HCT116 (cell line): ENCODE results near the gene LIG1. TPM values are rescaled to one million over a fixed set of nuclear protein-coding genes. Genes with fewer than 3 reads are reported as not detected.

ENCODE experiments used
- ATAC-seq: fragments of 200-7000 bp; cut with Tn5 transposase; 2 replicates; pipeline ENCODE4 v1.9.1; 2020; ENCODE audit warnings: mild to moderate bottlenecking, moderate library complexity
- BruUV-seq: library from RNA; stranded (reverse); fragments of 400-500 nt; replicated peaks from 2 replicates; lab custom pipeline; 2021; lab: Mats Ljungman, UMichigan
- CTCF ChIA-PET: fragments of 300-600 bp; sonication (Branson Sonifier 250); formaldehyde crosslinking; loops from one replicate; lab custom pipeline; 2021; ENCODE audit warnings: antibody characterized with exemption; lab: Charles Lee
- POLR2A ChIA-PET: fragments of 300-600, 350-600 bp; sonication (Branson Sonifier 250); formaldehyde crosslinking; loops from one replicate; lab custom pipeline; 2021; ENCODE audit warnings: antibody characterized with exemption; lab: Charles Lee
- RAD21 ChIA-PET, 2 experiments: fragments of 300-600 bp; sonication (Branson Sonifier 250); formaldehyde crosslinking; loops; one replicate each; lab custom pipeline; 2023; ENCODE audit warnings: low total read pairs in 2 of 2; ENCODE audit not compliant: uncharacterized antibody in 2 of 2, unreplicated experiment in 2 of 2, low non-redundant PET in 1 of 2; lab: Charles Lee
- DNase-seq: peaks from one replicate; pipeline ENCODE4 v3.0.0-alpha.2; 2010; ENCODE audit warnings: low read depth, low spot score
- H2AFZ ChIP-seq: fragments of 200-600 bp; shearing (Covaris generic), sonication (generic); 2 replicates; pipeline ENCODE4 v1.6.1; 2017; ENCODE audit warnings: low read depth, mixed run types, mixed read lengths, antibody characterized with exemption, low read length; ENCODE audit not compliant: poor library complexity, severe bottlenecking
- H3K27ac ChIP-seq: 2 replicates; pipeline ENCODE4 v1.5.1; 2012; ENCODE audit warnings: low read depth, low read length
- H3K27me3 ChIP-seq: fragments of 200-600 bp; sonication (generic); 2 replicates; pipeline ENCODE4 v1.6.1; 2016; ENCODE audit warnings: mixed run types, low read length, mixed read lengths; ENCODE audit not compliant: insufficient read depth
- H3K36me3 ChIP-seq, 2 experiments: fragments of 200-500 bp in 1 of 2; fragments of 200-600 bp in 1 of 2; sonication (Bioruptor generic) in 1 of 2; sonication (generic) in 1 of 2; 2 replicates each; pipeline versions ENCODE4 v1.5.1 to v1.6.1; 2014 to 2016; ENCODE audit warnings: low read length in 2 of 2, inconsistent platforms in 1 of 2, mixed read lengths in 1 of 2, mixed run types in 1 of 2; ENCODE audit not compliant: insufficient read depth in 2 of 2, control insufficient read depth in 1 of 2
- H3K4me1 ChIP-seq, 2 experiments: fragments of 200-600 bp in 1 of 2; sonication (generic) in 1 of 2; 2 replicates each; pipeline versions ENCODE4 v1.5.1 to v1.6.1; 2012 to 2017; ENCODE audit warnings: low read length in 2 of 2, inconsistent platforms in 1 of 2, mild to moderate bottlenecking in 1 of 2, mixed read lengths in 1 of 2, mixed run types in 1 of 2, moderate library complexity in 1 of 2; ENCODE audit not compliant: insufficient read depth in 2 of 2, control insufficient read depth in 1 of 2
- H3K4me2 ChIP-seq: fragments of 200-600 bp; sonication (generic); 2 replicates; pipeline ENCODE4 v1.6.1; 2017; ENCODE audit warnings: mixed run types, low read length, mixed read lengths
- H3K4me3 ChIP-seq, 2 experiments: fragments of 200-600 bp in 1 of 2; sonication (generic) in 1 of 2; replicated peaks in 1 of 2; 2 replicates each; pipeline ENCODE4 v1.5.1; 2011 to 2016; ENCODE audit warnings: low read length in 2 of 2, control low read depth in 1 of 2, low read depth in 1 of 2, mild to moderate bottlenecking in 1 of 2, mixed read lengths in 1 of 2, mixed run types in 1 of 2
- H3K79me2 ChIP-seq: fragments of 200-600 bp; sonication (generic); 2 replicates; pipeline ENCODE4 v1.6.1; 2017; ENCODE audit warnings: mild to moderate bottlenecking, mixed run types, low read length, moderate library complexity, mixed read lengths; ENCODE audit not compliant: insufficient read depth
- H3K9ac ChIP-seq: fragments of 200-600 bp; sonication (generic); 2 replicates; pipeline ENCODE4 v1.6.1; 2016; ENCODE audit warnings: low read length, mixed read lengths
- H3K9me2 ChIP-seq: fragments of 200-600 bp; sonication (generic), shearing (Covaris generic); 2 replicates; pipeline ENCODE4 v1.6.1; 2017; ENCODE audit warnings: mixed run types, mild to moderate bottlenecking, moderate library complexity; ENCODE audit not compliant: insufficient read depth
- H3K9me3 ChIP-seq, 2 experiments: fragments of 200-500 bp in 1 of 2; fragments of 200-600 bp in 1 of 2; sonication (Bioruptor generic) in 1 of 2; sonication (generic) in 1 of 2; 2 replicates each; pipeline ENCODE4 v1.6.1; 2014 to 2017; ENCODE audit warnings: low read length in 2 of 2, mixed read lengths in 2 of 2, inconsistent platforms in 1 of 2, low read depth in 1 of 2, mild to moderate bottlenecking in 1 of 2, mixed run types in 1 of 2, moderate library complexity in 1 of 2; ENCODE audit not compliant: control insufficient read depth in 1 of 2, insufficient read depth in 1 of 2
- H4K20me1 ChIP-seq: fragments of 200-600 bp; sonication (generic), shearing (Covaris generic); 2 replicates; pipeline ENCODE4 v1.6.1; 2017; ENCODE audit warnings: mixed run types, mild to moderate bottlenecking, moderate library complexity; ENCODE audit not compliant: insufficient read depth
- CBX3 ChIP-seq: IDR thresholded peaks from 2 replicates; pipeline ENCODE4 v1.6.1; 2012; ENCODE audit warnings: low read depth
- CEBPB ChIP-seq: IDR thresholded peaks from 2 replicates; pipeline ENCODE4 v1.6.1; 2012; ENCODE audit warnings: low read depth
- ELF1 ChIP-seq: IDR thresholded peaks from 2 replicates; pipeline ENCODE4 v1.6.1; 2012; ENCODE audit warnings: low read depth, borderline replicate concordance
- JUND ChIP-seq: IDR thresholded peaks from 2 replicates; pipeline ENCODE4 v1.6.1; 2012
- MAX ChIP-seq: IDR thresholded peaks from 2 replicates; pipeline ENCODE4 v1.6.1; 2012
- RAD21 ChIP-seq: IDR thresholded peaks from 2 replicates; pipeline ENCODE4 v1.6.1; 2012; ENCODE audit warnings: low read depth, mild to moderate bottlenecking
- SP1 ChIP-seq: IDR thresholded peaks from 2 replicates; pipeline ENCODE4 v1.6.1; 2012; ENCODE audit warnings: low read depth
- SRF ChIP-seq: IDR thresholded peaks from 2 replicates; pipeline ENCODE4 v1.6.1; 2012; ENCODE audit warnings: low read depth
- YY1 ChIP-seq: IDR thresholded peaks from 2 replicates; pipeline ENCODE4 v1.6.1; 2011; ENCODE audit warnings: low read length, low read depth, moderate library complexity, mild to moderate bottlenecking; ENCODE audit not compliant: insufficient replicate concordance; ENCODE audit errors: extremely low read depth
- ZFX ChIP-seq: fragments of 450-650 bp; IDR thresholded peaks from 2 replicates; pipeline ENCODE4 v1.6.1; 2017
- ZNF274 ChIP-seq: fragments of 200-500 bp; sonication (Bioruptor generic); IDR thresholded peaks from 2 replicates; pipeline ENCODE4 v1.6.1; 2014; ENCODE audit warnings: mild to moderate bottlenecking, low read depth, low read length, inconsistent platforms
- intact Hi-C: fragments of 100-400 bp; cut with micrococcal nuclease; formaldehyde crosslinking; loops from 2 replicates; pipeline ENCODE4 v1.10.0; 2022
- total RNA-seq: library from RNA; stranded (reverse); gene quantifications from one replicate; pipeline ENCODE4 v1.2.1, GENCODE V29; 2021; ENCODE audit not compliant: unreplicated experiment
- TF ChIP-seq, protein P1 (sequence below), 3 experiments: fragments of 200-600 bp in 1 of 3; sonication (generic) in 1 of 3; IDR thresholded peaks in 2 of 3; conservative IDR thresholded peaks in 1 of 3; 2 replicates each; pipeline ENCODE4 v1.5.1; 2012 to 2017; ENCODE audit warnings: low read depth in 2 of 3, low read length in 2 of 3, antibody characterized with exemption in 1 of 3, borderline replicate concordance in 1 of 3, control low read depth in 1 of 3, mild to moderate bottlenecking in 1 of 3, mixed read lengths in 1 of 3, mixed run types in 1 of 3, moderate library complexity in 1 of 3; ENCODE audit not compliant: insufficient read depth in 1 of 3
- TF ChIP-seq, protein P2 (sequence below): IDR thresholded peaks from 2 replicates; pipeline ENCODE4 v1.6.1; 2011; ENCODE audit warnings: mild to moderate bottlenecking, low read length, moderate library complexity; ENCODE audit not compliant: insufficient replicate concordance; ENCODE audit errors: extremely low read depth
- TF ChIP-seq, protein P3 (sequence below): IDR thresholded peaks from 2 replicates; pipeline ENCODE4 v1.6.1; 2012

LIG1 gene
- total RNA-seq, 1 experiment from 2014 or later, result 122 TPM

DNA sequence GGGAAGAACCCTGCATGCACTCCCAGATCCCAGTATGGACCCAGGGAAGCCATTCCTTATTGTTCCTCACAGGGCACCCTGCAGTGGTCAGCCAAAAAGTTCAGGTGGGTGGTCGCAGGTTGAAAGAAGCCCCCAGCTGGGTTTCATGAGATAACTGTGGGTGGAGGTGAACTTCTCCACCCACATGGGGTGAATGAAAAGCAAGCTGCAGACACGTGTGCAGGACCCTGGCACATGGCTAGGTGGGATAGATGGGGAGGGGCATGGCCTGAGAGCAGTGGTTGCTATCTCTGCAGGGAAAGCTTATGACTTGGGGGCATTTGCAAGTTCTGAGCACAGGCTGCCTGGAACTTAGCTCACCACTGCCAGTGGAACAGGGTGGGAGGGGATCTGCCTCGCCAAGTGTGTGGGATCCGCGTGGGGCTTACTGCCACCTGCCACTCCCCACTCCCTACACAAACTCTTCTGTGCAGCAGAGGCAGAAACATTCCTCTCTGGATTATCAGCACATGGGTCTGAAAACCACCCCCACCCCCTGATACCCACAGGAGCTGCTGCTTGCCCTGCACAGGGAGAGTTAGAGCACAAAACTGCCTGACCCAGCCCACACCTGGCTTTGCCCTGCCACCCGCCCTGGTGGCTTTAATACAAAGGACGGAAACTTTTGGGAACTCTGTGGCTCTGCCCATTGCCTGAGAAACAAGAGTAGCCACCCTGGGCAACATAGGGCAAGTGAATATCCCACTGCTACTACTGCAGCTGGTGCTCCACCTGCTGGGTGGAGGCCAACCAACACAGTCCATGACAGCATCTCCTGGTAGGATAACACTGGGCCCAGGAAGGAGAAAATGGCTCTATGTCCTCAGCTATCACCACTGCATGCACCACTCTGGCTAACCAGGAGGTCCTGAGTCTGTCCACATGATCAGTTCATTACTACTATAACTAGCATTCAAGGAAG is 84.0 kb downstream of the LIG1 start:
- DNase-seq (no peak), ATAC-seq (peak; percentile 90)
- peaks cover under 1 to 11% of the 10 kb centered on the region in 2 experiments; a peak in 2 of 4 replicates for H3K4me1 ChIP-seq
- H3K36me3 ChIP-seq, result no peaks in the 10 kb centered on the region
- ChIA-PET POLR2A (no interaction called here), CTCF (interaction anchor here (0.8 kb wide), 2 partner anchors 15 to 17 kb away, joined by 3 read pairs; no protein-coding TSS in a partner anchor), RAD21 (no interaction called here)
- no peak overlapping the region for H3K4me3 ChIP-seq
- H3K27me3 ChIP-seq, result no peaks in the 10 kb centered on the region
- no peaks in the 10 kb centered on the region for H4K20me1 ChIP-seq
- H2AFZ ChIP-seq, result no peak overlapping the region
- no TSS peak for BruUV-seq
- H3K27ac ChIP-seq, result no peak overlapping the region
- intact Hi-C loops, result no loop called here
- H3K9me3 ChIP-seq, result no peaks in the 10 kb centered on the region
- H3K9me2 ChIP-seq, result no peaks in the 10 kb centered on the region
- no peaks in the 10 kb centered on the region for H3K79me2 ChIP-seq
- H3K4me2 ChIP-seq, result no peak overlapping the region
- H3K9ac ChIP-seq, result no peak overlapping the region
- TF ChIP-seq CEBPB (no peak), ZFX (no peak), ZNF274 (no peak), CBX3 (no peak), SP1 (no peak), MAX (no peak), RAD21 (peak; percentile 22; the same call in 1 of the 2 replicates), JUND (no peak), YY1 (no peak), ELF1 (no peak), SRF (no peak)
- TF ChIP-seq, protein P1, sequence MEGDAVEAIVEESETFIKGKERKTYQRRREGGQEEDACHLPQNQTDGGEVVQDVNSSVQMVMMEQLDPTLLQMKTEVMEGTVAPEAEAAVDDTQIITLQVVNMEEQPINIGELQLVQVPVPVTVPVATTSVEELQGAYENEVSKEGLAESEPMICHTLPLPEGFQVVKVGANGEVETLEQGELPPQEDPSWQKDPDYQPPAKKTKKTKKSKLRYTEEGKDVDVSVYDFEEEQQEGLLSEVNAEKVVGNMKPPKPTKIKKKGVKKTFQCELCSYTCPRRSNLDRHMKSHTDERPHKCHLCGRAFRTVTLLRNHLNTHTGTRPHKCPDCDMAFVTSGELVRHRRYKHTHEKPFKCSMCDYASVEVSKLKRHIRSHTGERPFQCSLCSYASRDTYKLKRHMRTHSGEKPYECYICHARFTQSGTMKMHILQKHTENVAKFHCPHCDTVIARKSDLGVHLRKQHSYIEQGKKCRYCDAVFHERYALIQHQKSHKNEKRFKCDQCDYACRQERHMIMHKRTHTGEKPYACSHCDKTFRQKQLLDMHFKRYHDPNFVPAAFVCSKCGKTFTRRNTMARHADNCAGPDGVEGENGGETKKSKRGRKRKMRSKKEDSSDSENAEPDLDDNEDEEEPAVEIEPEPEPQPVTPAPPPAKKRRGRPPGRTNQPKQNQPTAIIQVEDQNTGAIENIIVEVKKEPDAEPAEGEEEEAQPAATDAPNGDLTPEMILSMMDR (IDR thresholded peaks at IDR 0.05 in 2 of 3, conservative IDR thresholded peaks at IDR 0.05 in 1 of 3; ENCODE audit: borderline replicate concordance in 1 of 3, insufficient read depth in 1 of 3, low read depth in 2 of 3, low read length in 2 of 3), result peak in 2 of 3 experiments; percentile 32 to 46; a peak in 3 of 6 replicates
- TF ChIP-seq, protein P2, sequence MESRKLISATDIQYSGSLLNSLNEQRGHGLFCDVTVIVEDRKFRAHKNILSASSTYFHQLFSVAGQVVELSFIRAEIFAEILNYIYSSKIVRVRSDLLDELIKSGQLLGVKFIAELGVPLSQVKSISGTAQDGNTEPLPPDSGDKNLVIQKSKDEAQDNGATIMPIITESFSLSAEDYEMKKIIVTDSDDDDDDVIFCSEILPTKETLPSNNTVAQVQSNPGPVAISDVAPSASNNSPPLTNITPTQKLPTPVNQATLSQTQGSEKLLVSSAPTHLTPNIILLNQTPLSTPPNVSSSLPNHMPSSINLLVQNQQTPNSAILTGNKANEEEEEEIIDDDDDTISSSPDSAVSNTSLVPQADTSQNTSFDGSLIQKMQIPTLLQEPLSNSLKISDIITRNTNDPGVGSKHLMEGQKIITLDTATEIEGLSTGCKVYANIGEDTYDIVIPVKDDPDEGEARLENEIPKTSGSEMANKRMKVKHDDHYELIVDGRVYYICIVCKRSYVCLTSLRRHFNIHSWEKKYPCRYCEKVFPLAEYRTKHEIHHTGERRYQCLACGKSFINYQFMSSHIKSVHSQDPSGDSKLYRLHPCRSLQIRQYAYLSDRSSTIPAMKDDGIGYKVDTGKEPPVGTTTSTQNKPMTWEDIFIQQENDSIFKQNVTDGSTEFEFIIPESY, result no peak
- TF ChIP-seq, protein P3, sequence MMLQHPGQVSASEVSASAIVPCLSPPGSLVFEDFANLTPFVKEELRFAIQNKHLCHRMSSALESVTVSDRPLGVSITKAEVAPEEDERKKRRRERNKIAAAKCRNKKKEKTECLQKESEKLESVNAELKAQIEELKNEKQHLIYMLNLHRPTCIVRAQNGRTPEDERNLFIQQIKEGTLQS, result no peak
